Mesothelial cell of epicardium (in vitro differentiated cells): ENCODE data around the gene MAF. TPM values are rescaled to one million over a fixed set of nuclear protein-coding genes. Genes with fewer than 3 reads are reported as not detected.
A peak's percentile ranks its signal among the peaks of the same experiment; 100 is the strongest.

Source experiments
- DNase-seq, 2 experiments: peaks; one replicate each; pipeline ENCODE4 v3.0.0; 2021; ENCODE audit warnings: low spot score in 2 of 2; ENCODE audit not compliant: unreplicated experiment in 2 of 2
- H3K27ac Mint-ChIP-seq: 2 replicates; pipeline ENCODE4 v1.8.0; 2021; ENCODE audit warnings: mixed read lengths
- H3K27me3 Mint-ChIP-seq: 2 replicates; pipeline ENCODE4 v1.8.0; 2021; ENCODE audit warnings: low read depth, mixed read lengths
- H3K36me3 Mint-ChIP-seq: 2 replicates; pipeline ENCODE4 v1.8.0; 2021; ENCODE audit warnings: mixed read lengths
- H3K4me1 Mint-ChIP-seq: 2 replicates; pipeline ENCODE4 v1.8.0; 2021; ENCODE audit warnings: mixed read lengths
- H3K4me3 Mint-ChIP-seq: 2 replicates; pipeline ENCODE4 v1.8.0; 2021; ENCODE audit warnings: mild to moderate bottlenecking, moderate library complexity, mixed read lengths
- H3K9me3 Mint-ChIP-seq: 2 replicates; pipeline ENCODE4 v1.8.0; 2021; ENCODE audit warnings: mixed read lengths
- total RNA-seq: library from RNA; stranded (reverse); gene quantifications from 3 replicates; pipeline ENCODE4 v1.2.1, GENCODE V29; 2021
- TF ChIP-seq, protein P1 (sequence below): fragments of 200-600 bp; sonication (generic); IDR thresholded peaks from one replicate; pipeline ENCODE4 v1.5.0; 2021; ENCODE audit warnings: antibody characterized with exemption; ENCODE audit not compliant: unreplicated experiment

MAF gene
- total RNA-seq, 1 donor from 2014 or later, result 12.9 TPM

DNA sequence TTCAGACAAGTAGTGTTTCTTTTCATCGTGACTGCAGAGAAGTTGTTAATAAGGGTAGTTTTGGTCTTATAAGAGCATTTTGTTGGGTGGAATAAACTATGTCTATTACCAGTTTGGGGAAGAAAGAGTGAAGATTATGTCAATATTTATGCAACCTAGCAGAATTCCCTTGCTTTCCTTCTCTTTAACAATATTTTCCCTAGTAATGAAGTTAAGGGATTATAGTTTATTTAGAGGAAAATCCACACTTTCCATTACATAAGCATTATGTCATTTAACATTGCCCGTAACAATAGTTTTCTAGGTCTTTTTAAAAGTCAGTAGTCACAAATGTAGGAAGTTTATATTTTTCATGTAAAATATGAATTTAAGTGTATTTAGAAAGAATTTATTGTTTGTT lies 2.5 kb upstream of the MAF start:
- Mint-ChIP-seq H3K4me3 (no peak overlapping the region), H3K27ac (no peak overlapping the region), H3K4me1 (peaks cover 50% of the 10 kb centered on the region), H3K36me3 (no peaks in the 10 kb centered on the region), H3K27me3 (peaks cover 37% of the 10 kb centered on the region), H3K9me3 (no peaks in the 10 kb centered on the region)
- no peak for DNase-seq
- TF ChIP-seq, protein P1, sequence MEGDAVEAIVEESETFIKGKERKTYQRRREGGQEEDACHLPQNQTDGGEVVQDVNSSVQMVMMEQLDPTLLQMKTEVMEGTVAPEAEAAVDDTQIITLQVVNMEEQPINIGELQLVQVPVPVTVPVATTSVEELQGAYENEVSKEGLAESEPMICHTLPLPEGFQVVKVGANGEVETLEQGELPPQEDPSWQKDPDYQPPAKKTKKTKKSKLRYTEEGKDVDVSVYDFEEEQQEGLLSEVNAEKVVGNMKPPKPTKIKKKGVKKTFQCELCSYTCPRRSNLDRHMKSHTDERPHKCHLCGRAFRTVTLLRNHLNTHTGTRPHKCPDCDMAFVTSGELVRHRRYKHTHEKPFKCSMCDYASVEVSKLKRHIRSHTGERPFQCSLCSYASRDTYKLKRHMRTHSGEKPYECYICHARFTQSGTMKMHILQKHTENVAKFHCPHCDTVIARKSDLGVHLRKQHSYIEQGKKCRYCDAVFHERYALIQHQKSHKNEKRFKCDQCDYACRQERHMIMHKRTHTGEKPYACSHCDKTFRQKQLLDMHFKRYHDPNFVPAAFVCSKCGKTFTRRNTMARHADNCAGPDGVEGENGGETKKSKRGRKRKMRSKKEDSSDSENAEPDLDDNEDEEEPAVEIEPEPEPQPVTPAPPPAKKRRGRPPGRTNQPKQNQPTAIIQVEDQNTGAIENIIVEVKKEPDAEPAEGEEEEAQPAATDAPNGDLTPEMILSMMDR, result no peak

DNA sequence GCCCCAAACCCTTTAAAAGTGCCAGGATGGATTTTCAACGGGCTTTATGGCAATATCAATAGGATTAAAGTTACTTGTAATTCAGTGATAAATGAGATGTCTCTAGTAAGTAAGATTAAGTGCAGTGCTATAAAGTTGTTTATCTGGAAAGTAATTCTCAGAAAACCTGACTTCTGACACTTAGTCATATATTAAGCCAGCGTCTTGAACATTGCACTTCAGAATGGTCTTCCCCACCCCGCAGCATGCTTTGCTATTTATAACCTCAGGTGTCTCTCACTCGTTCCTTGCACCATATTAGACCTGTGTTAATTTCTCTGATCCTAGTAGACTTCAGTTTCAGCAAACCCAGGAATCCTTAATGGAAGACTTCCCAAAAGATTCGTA lies 2.1 kb upstream of the MAF start:
- peak overlapping the region; percentile 88 for H3K4me3 Mint-ChIP-seq
- DNase-seq, result no peak
- peaks cover 54% of the 10 kb centered on the region for H3K4me1 Mint-ChIP-seq
- no peak overlapping the region for H3K27ac Mint-ChIP-seq
- no peaks in the 10 kb centered on the region for H3K9me3 Mint-ChIP-seq
- no peaks in the 10 kb centered on the region for H3K36me3 Mint-ChIP-seq
- TF ChIP-seq, protein P1, result no peak
- peaks cover 37% of the 10 kb centered on the region for H3K27me3 Mint-ChIP-seq

DNA sequence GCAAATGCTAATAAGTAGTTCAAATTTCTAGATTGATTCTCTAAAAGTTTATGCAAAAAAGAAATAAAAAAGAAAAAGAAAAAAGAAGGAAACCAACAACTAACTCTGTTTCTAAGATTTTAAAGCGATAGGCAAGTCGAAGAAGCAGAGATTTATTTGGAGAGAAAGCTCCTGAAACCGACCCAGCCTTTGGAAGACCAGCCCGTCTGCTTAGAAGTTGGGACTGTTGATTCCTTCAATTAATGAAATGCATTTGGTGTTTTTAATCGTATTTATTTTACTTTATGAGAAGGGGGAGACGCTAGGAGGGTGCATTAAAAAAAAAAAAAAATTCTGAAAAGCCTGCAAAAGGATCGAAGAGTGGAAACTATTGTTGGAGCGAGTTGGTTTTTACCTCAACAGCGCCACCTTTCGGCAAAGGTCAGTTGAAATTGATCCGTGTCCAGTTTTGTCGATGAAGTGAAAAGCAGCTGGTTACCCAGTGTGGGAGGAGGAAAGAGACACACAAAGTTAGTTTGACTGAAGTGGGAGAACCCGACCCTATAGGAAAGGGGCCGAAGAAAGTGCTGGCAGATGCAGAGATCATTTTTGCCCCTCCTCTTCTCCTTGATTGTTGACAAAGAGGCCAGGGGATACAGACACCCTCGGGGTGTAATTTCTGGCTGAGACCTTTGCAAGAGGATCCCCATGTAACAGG lies 1.5 kb upstream of the MAF start:
- TF ChIP-seq, protein P1, result peak; percentile 96
- Mint-ChIP-seq H3K27me3 (peaks cover 36% of the 10 kb centered on the region), H3K27ac (no peak overlapping the region), H3K4me3 (peak overlapping the region; percentile 88), H3K4me1 (peaks cover 54% of the 10 kb centered on the region), H3K9me3 (no peaks in the 10 kb centered on the region), H3K36me3 (no peaks in the 10 kb centered on the region)
- DNase-seq, result peak; percentile 68 to 85

DNA sequence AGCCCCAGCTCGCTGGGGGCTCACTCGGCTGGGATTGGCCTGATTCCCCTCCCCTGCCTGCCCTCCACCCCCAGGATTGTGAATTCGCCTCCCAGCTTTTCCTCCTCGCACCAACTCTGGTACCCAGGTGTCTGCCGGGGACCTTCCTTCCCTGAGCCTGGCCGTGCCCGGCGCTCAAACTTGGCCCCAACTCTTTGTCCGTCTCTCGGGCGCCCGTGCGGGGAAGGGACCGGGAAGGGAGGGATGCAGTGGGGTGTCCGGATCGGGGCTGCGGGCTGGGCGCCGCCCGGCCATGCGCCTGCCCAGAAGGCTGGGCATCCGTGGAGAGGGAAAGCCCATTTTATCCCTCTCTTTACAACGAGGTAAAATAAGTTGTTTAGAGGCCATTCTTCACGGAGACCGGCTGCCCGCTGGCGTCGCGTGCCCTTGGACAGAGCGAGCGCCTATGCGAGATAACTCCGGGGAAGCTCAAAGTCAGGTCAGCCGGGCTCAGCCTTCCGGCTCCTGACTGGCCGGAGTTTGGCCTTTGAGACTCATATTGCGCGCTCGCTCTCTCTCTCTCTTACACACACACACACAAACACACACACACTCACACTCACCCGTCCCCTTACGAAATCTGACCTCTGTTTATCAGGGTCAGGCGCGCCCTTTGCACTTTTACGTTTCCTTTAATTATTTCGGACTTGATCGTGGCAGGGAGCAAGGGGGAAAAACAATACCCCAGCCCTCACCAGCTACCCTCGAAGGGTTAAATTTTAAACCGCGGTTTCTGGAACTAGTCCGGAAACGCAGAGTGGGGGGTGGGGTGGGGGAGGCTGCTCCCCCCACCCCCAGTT lies 774 bp upstream of the MAF start:
- H3K4me1 Mint-ChIP-seq, result peaks cover 53% of the 10 kb centered on the region
- no peaks in the 10 kb centered on the region for H3K36me3 Mint-ChIP-seq
- peak overlapping the region; percentile 92 for H3K27ac Mint-ChIP-seq
- peak overlapping the region; percentile 88 for H3K4me3 Mint-ChIP-seq
- peaks cover 36% of the 10 kb centered on the region for H3K27me3 Mint-ChIP-seq
- TF ChIP-seq, protein P1, result no peak
- H3K9me3 Mint-ChIP-seq, result no peaks in the 10 kb centered on the region
- peak in 1 of 2 experiments; percentile 33 for DNase-seq

DNA sequence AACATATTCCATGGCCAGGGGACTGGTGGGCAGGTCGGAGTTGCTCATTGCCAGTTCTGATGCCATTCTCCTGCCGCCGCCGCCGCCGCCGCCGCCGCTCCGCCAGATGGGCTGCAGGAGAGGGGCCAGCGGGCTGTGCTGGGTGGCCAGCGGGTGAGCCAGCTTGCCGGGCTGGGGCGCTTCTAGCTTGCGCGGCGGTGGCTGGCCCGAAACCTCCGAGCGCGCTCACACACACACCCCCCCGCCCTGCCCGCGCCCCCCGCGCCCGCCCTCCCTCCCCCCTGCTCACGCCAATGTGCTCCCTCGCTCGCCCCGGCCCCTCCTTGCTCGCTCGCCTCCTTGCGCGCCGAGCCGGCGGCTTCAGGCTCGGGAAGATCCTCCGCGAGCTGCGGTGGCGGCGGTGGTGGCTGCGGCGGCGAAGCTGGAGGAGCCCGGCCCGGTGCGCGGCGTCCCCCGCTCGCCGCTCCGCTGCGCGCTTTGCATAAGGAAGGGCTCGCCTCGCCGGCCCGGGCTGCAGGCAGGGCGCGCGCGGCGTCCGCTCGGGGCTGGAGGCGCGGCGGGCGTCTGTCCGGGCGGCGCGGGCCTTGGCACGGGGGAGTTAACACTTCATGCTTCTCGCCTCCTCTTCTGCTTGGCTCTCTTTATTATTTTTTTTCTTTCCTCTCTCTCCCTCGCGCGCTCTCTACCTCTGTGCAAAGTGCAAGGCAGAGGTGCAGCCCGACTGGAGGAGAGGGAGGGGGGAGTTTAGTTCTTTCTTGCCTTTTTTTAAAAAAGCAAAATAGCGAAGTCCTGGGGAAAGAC lies 500 bp downstream of the MAF start:
- peak; percentile 51 to 74 for DNase-seq
- H3K27ac Mint-ChIP-seq, result peak overlapping the region; percentile 92
- TF ChIP-seq, protein P1, result no peak
- no peaks in the 10 kb centered on the region for H3K36me3 Mint-ChIP-seq
- peaks cover 45% of the 10 kb centered on the region for H3K4me1 Mint-ChIP-seq
- peaks cover 35% of the 10 kb centered on the region for H3K27me3 Mint-ChIP-seq
- peak overlapping the region; percentile 88 for H3K4me3 Mint-ChIP-seq
- no peaks in the 10 kb centered on the region for H3K9me3 Mint-ChIP-seq
